NOMO-1 treated with dmso at 0.1 percent for 144 hours (cell line): ENCODE measurements around the gene HTRA3.
A peak's percentile ranks its signal among the peaks of the same experiment; 100 is the strongest.

Experiments
- DNase-seq: peaks from one replicate; lab custom pipeline; 2025; ENCODE audit not compliant: unreplicated experiment; lab: John Stamatoyannopoulos, UW

The HTRA3 gene

DNA sequence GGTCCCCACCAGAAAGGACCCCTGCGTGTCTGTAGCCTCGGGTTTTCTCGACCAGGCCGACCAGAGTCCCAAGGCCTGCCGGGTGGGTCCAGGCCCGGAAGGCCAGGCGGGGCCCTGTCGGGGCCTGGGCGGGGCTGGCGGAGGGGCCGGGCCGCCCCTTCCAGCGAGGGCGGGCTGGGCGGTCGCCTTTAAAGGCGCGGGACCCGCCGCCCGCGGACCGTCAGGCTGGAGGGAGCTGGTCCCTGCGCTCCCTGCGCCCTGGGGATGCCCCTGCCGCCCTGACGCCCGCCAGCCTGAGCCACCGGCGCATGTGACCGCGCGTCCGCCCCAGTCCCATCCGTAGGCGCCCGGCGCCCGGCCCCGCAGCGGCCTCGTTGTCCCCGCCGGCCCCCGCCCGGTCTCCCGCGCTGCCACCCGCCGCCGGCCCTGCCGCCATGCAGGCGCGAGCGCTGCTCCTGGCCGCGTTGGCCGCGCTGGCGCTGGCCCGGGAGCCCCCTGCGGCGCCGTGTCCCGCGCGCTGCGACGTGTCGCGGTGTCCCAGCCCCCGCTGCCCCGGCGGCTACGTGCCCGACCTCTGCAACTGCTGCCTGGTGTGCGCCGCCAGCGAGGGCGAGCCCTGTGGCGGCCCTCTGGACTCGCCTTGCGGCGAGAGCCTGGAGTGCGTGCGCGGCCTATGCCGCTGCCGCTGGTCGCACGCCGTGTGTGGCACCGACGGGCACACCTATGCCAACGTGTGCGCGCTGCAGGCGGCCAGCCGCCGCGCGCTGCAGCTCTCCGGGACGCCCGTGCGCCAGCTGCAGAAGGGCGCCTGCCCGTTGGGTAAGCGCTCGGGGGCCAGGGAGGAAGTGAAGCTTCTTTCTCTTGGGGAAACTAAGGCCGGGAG lies at the start of gene HTRA3:
Gene HTRA3, plus strand, starts transcription at position 220 of the 883 bp plus-strand sequence. Its CDS starts 215 bp downstream, at position 435.
- peak; percentile 37 for DNase-seq

DNA sequence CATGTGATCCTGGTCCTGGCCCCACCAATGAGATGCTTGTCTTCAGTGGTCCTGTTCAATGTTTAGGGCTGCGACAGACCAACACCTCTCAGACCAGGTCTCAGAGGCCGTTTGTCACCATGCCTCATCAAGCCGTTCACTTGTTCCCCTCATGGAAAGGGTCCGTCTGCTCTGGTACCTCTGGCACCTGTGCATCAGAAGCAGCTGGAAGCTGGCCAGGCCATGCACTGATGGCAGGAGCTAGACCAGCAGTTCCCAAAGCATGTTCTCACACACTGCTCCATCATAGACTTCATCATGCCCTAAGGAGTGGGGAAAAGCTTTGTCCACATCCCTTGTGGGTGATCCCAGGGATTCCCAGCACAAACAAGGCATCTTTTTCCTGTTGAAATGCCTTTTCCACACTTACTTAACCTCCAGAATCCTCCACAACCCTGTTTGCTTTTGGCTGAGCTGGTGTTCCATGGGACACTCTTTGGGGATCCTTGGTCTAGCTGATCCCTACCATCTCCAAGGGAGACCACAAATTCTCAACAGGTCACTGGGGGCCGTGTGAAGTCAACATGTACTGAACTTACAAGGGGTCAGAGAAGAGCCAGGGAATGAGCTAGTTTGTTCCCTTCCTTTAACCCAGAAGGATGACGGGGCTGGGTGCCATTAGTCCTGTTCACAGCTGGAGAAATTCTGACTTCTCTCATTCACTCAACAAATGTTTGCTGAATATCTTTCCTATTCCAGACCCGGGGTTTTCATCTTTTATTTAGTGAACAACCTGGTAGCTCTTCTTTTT lies 48.7 kb upstream of the HTRA3 start:
- no peak for DNase-seq

DNA sequence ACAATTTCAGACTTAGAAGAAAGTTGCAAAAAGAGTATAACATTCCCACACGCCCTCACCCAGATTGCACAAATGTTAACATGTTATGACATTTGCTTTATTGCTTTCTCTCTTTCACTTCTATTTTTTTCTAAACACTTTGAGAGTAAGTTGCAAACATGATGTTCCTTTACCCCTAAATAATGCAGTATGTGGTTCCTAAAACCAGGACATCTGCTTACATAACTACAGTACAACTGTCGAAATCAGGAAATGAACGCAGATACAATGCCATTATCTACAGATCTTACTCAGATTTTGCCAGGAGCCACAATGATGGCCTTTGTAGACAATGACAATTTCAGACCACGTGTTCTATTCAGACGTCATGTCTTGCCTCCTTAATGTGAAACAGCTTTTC lies 48.1 kb upstream of the HTRA3 start:
- DNase-seq: peak; percentile 79

DNA sequence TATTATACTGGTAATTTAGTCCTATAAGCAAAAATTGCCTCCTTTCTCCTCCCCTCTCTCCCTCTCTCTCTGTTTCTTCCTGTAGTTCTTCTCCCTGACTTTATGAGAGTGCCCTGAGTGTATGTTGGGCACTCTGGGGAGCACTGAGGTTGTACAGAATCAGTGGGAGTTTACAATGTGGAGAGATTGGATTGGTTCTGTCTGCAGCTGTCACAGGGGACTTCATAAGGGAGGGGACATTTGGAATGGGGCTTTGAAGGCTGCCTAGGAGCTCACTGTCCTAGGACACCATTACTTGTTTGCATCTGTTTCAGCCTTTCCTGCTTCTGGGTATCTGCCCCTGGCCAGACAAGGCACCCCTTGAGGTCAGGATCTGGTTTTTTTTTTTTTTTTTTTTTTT lies 47.6 kb upstream of the HTRA3 start:
- no peak for DNase-seq

DNA sequence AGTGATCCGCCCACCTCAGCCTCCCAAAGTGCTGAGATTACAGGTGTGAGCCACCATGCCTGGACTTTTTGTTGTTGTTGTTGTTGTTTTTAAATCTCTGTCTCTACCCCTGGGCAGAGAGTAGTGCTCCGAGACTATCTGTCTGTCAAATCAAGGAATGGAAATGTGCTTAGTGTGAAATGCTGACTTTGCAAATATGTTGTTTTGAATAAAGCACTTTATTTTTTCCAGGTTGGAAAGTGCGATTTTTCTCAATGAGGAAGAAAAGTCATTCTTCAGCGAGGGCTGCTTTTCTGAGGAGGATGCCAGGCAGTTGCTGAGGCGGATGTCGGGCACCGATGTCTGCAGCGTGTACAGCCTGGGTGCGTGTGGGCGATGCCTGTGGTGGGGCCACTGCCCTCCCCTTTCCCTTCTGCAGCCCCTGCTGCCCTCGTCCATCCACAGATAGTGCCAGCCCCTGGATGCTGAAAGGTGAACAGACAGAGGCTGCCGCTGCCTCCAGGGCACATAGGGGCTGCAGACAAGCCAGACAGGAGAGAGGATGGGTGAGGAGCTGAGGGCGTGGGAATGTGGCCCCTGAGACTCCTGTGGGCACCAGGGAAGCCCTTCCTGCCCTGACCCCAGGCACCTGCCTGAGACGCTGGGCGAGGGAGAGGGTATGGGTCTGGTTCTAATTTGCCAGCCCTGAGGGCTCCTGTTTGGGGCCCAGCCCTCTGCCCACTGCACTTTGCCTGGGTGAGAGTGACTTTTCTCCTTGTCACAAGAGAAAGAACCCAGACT lies 46.8 kb upstream of the HTRA3 start:
- DNase-seq: no peak

DNA sequence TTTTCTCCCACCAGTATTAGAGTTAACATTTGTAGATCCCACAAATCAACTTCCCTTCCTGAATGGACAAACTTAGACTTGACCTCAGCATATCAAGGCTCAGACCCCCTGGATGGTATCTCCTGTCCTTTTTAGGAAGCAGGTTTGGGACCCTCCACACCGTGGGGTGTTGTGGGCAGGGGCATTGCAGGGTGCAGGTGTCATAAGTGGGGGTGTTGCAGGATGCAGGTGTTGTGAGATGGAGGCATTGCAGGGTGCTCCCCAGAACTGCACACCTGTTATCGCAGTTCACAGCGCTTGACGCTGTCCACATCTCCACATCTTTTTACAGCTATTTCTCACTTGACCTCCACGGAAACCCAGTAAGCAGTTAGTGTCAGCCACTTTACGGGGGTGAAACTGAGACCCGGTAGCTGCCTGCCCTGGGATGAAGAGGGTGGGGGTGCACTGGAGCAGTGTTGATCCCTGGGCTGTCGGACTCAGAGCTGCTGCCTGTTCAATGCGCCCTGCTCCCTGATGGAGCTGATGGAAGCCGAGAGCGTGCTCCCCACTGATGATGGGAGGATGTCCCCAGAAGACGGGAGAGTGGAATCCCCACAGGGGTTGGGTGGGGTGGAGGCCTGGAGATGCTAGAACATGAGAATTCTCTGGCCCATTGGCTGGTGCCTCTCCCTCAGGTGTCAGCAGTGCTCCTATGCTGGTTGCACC lies 45.1 kb upstream of the HTRA3 start:
- DNase-seq: no peak

DNA sequence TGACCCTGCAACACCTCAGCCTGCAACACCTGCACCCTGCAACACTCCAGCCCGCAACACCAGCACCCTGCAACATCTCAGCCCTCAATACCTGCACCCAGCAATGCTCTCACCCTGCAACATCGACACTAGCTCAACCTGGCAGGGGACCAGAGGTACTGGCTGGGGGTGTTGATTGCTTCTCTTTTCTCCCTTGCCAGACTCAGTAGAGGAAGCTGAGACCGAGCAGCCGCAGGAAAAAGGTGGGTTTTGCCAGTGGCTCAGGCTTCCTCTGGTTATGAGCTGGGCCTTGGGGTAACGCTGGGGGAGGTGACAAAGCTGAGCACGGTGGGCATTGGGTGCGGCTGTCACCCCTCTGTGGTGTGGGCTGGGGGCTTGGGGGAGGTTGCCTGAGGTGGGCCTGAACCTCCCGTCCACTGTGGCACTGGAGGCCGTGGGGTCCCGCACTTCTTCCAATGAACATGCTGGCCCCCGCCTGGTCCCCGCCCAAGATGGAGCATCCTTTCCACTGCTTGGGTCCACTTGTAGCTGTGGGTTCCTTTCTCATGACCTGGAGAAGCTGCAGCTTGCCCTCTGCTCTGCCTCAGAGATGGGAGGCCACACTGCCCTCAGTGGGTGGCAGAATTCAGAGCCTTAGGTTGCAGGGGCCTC lies 44.5 kb upstream of the HTRA3 start:
- no peak for DNase-seq

DNA sequence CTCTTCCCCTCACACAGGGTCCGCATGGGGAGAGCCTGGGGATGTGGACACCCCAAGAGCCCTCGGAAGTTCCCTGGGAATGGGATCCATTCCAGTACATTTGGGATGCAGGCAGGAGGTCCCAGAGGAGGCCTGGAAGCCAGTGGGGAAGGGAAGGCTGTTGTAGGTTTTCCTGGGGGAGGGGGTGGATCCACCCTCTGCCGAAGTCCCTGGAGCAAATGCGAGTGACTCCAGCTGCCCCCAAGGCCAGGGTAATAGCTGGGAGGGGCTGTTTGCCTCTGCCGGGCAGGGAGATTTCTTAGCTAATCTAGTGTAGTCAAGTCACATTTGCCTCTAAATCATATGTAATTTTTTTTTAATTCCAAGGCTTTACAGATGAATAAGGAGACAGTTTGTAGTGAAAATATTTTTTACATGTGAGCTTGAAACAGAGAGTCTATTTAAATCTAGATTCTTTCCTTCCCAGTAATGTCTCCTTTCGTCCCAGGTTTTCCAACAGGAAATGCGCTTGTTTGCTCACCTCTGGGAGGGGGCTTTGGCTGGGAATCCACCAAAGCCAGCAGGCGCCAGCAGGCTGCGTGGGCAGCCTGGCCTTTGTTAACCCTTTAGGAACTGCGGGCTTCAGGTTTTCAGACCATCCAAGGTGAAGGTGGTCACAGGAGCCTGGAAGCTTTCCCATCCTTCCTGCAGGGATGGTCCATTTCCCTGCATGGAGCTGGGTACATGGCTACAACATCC lies 43.7 kb upstream of the HTRA3 start:
- no peak for DNase-seq

DNA sequence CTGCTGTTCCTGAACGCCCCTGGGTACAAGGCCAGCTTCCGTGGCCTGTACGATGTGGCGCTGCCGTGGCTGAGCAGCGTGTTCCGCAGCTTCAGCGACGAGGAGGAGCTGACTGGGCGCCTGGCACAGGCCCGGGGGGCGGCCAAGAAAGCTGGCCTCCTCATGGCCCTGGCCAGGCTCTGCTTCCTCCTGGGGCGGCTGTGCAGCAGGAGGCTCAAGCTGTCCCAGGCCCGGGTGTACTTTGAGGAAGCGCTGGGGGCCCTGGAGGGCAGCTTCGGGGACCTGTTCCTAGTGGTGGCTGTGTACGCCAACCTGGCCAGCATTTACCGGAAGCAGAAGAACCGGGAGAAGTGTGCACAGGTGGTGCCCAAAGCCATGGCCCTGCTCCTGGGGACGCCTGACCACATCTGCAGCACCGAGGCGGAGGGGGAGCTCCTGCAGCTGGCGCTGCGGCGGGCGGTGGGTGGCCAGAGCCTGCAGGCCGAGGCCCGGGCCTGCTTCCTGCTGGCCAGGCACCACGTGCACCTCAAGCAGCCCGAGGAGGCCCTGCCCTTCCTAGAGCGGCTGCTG lies 42.3 kb upstream of the HTRA3 start:
- no peak for DNase-seq

DNA sequence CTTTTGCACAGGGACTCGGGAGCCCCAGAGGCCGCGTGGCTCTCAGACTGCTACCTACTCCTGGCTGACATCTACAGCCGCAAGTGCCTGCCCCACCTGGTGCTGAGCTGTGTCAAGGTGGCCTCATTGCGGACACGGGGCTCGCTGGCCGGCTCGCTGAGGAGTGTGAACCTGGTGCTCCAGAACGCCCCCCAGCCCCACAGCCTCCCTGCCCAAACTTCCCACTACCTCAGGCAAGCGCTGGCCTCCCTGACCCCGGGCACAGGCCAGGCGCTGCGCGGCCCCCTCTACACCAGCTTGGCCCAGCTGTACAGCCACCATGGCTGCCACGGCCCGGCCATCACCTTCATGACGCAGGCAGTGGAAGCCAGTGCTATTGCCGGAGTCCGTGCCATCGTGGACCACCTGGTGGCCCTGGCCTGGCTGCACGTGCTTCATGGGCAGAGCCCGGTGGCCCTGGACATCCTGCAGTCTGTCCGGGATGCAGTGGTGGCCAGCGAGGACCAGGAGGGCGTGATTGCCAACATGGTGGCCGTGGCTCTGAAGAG lies 41.7 kb upstream of the HTRA3 start:
- no peak for DNase-seq

DNA sequence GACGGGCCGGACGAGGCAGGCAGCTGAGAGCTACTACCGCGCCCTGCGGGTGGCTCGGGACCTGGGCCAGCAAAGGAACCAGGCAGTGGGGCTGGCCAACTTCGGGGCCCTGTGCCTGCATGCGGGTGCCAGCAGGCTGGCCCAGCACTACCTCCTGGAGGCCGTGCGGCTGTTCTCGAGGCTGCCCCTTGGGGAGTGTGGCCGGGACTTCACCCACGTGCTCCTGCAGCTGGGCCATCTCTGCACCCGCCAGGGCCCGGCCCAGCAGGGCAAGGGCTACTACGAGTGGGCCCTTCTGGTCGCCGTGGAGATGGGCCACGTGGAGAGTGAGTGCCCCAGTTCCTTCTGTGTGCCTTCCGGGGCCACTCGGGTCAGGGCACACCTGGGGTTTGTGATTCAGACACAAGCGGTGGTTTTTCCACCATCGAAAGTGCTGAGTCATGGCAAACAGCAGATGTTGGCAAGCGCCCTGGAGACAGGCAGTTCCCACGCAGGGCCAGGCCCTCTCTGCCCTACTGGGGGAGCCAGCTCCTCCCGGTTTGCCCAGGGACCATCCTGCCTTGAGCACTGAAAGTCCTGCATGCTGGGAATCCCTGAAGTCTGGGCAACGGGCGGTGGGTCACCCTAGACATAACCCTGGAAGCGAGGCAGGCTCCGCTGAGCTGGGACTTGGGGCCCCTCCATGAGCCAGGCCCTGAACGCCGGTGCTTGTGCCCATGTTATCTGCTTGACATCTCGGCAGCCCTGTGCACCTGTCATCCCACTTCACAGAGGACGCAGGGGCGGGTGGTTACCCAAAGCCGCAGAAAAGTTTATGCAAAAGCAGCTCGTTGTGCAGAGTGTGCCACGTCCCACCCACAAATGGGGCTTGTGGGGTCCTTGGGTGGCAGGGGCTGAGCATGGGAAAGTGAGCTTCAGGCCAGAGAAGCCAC lies 41.0 kb upstream of the HTRA3 start:
- no peak for DNase-seq

DNA sequence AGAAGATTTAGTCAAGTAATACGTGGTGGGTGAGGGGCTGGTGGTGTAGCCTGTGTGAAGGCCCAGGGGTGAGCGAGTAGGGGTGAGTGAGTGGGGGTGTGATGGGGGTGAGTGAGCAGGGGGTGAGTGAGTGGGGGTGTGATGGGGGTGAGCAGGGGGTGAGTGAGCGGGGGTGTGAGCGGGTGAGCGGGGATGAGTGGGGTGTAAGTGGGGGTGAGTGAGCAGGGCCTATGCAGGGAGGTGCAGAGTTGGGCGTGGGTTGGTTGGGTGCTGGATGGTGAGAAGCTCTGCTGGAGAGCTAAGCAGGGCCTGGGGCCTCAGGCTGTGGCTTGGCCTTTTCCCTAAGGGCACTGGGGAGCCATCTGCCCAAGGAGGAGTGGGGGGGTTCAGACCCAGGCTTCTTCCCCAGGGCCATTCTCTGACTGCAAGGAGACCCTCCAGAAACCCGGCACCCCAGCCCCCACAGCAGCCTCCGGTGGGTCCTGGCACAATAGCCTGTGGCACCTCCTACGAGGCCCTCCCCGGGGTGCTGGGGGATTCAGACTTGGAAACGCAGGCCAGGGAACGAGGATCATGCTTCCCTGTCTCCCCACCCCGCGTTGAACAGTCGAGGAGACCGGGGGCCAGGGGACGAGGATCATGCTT lies 40.1 kb upstream of the HTRA3 start:
- no peak for DNase-seq

DNA sequence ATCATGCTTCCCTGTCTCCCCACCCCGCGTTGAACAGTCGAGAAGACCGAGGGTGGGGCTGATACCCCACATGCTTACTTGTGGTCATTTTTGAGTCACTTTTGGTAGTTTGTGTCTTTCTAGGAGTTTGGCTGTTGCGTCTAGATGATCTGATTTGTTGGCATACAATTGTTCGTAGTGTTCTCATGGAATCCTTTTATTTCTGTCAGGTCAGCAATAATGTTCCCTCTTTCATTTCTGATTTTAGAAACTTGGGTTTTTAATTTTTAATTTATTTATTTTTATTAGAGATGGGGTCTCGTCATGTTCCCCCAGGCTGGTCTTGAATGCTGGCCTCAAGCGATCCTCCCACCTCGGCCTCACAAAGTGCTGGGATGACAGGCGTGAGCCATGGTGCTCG lies 39.5 kb upstream of the HTRA3 start:
- DNase-seq: no peak

DNA sequence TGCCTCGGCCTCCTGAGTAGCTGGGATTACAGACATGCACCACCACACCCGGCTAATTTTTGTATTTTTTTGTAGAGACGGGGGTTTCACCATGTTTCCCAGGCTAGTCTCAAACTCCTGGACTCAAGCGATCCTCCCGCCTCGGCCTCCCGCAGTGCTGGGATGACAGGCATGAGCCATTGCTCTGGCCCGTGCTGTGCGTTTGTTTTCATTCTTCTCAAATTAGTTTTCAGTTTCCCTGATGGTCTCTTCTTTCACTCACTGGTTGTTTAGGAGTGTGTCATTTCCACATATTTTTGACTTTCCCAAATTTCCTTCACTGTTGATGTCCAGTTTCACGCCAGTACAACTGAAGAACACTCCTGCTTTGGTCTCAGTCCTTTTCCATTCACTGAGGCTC lies 38.7 kb upstream of the HTRA3 start:
- DNase-seq: no peak

DNA sequence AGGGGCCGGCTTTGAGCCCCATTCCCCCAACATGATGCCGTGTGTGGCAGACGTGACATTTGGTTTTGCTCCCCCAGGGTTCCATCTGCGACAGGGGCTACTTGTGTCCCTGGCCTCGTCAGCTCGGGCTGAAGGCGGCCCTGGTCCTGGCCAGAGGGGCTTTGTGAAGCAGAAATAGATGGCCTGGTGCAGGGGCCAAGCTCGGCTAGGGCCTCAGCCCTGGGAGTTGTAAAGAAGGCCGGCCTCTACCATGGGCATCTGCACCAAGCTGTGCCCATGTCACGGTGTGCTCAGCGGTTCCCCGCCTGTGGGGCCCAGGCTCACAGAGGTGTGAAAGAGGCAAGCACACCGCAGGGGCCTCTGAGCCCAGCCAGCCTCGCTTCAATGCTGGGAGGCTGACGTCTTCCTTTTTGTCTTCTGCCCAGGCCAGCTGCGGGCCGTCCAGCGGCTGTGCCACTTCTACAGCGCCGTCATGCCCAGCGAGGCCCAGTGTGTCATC lies 38.0 kb upstream of the HTRA3 start:
- DNase-seq: no peak

DNA sequence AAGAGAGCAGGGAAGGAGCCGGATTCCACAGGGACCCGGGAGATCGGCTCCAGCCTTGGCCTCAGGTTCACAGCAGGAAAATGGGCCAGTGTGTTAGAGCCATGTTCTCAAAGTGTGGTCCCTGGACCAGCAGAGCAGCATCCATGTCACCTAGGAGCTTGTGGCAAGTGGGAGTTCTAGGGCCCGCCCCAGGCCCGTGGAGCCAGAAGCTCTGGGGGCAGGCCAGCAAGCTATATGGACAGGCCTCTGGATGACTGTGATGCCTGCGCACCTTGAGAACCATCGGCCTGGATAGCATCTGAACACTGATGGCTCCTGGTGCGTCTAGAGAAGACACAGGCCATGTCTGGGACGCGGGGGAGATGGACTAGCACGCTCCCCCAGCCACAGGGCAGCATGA lies 36.8 kb upstream of the HTRA3 start:
- DNase-seq: no peak
